Measurements from ENCODE around the gene PYDC2. TPM values are rescaled to one million over a fixed set of nuclear protein-coding genes. Genes with fewer than 3 reads are reported as not detected.
A peak's percentile ranks its signal among the peaks of the same experiment; 100 is the strongest.
"Not testable (repeated sequence)": the region's sequence is repeated elsewhere in the genome, so short reads cannot be mapped to it uniquely, and the experiment has no call there.

Gene PYDC2
- polyA plus RNA-seq, 10 donors = not detected

- no peak for DNase-seq
These were observed 9.1 kb downstream of the PYDC2 start for GRCh38 chr3:191470080-191470479.

GRCh38 chr3:191470545-191470944 lies 9.6 kb downstream of the PYDC2 start:
- DNase-seq = peak in 2 of 3 donors; percentile 22 to 55

- no peak for DNase-seq
These were observed 12.8 kb downstream of the PYDC2 start for GRCh38 chr3:191473661-191474198.

- DNase-seq = no peak
These were observed 15.3 kb downstream of the PYDC2 start for GRCh38 chr3:191476066-191476772.

- not testable (repeated sequence) for DNase-seq
These were observed 23.0 kb downstream of the PYDC2 start for GRCh38 chr3:191483994-191484393.

- DNase-seq = no peak
These were observed 23.5 kb downstream of the PYDC2 start for GRCh38 chr3:191484461-191484860.

GRCh38 chr3:191492601-191493000 lies 31.6 kb downstream of the PYDC2 start:
- no peak for DNase-seq

GRCh38 chr3:191493336-191493735 lies 32.4 kb downstream of the PYDC2 start:
- DNase-seq = no peak

- peak; percentile 5 to 22 (median 6) for DNase-seq
These were observed 38.5 kb downstream of the PYDC2 start for GRCh38 chr3:191499307-191500080.

GRCh38 chr3:191500892-191501291 lies 39.9 kb downstream of the PYDC2 start:
- no peak for DNase-seq

- no peak for DNase-seq
These were observed 41.6 kb downstream of the PYDC2 start for GRCh38 chr3:191502583-191502982.

GRCh38 chr3:191509078-191509477 lies 48.1 kb downstream of the PYDC2 start:
- DNase-seq = no peak

Other genes with a start within 250 kb of the PYDC2 start
- 10 to 100 TPM; 25.4 to 33.7 (median 28.7) TPM for gene CCDC50, start 131.8 kb upstream of the PYDC2 start, polyA plus RNA-seq (ENCODE audit: insufficient read length in 10 of 10)
- under 1 TPM in 3 of 10 donors, not detected in 7; 0.12 to 0.22 (median 0.16) TPM for gene UTS2B, start 130.6 kb upstream of the PYDC2 start, polyA plus RNA-seq (ENCODE audit: insufficient read length in 10 of 10)

All from muscle of back (tissue), 11 donors.